Memory B cell (primary cell): Measurements from ENCODE around the gene ZNF48.

ENCODE experiments used
- ATAC-seq: fragments of 150-1000 bp; cut with Tn5 transposase; 2 replicates; pipeline ENCODE4 v1.10.0; 2021; ENCODE audit warnings: low read depth, mild to moderate bottlenecking, moderate library complexity
- DNase-seq, 2 donors: peaks; one replicate each; pipeline ENCODE4 v3.0.0; 2022; ENCODE audit warnings: low spot score in 2 of 2
- H3K27ac Mint-ChIP-seq: one replicate; pipeline ENCODE4 v1.8.0; 2022; ENCODE audit warnings: mild to moderate bottlenecking, moderate library complexity, mixed read lengths
- H3K27me3 Mint-ChIP-seq: one replicate; pipeline ENCODE4 v1.8.0; 2022; ENCODE audit warnings: mixed read lengths
- H3K36me3 Mint-ChIP-seq: one replicate; pipeline ENCODE4 v1.8.0; 2022; ENCODE audit warnings: mild to moderate bottlenecking, mixed read lengths
- H3K4me1 Mint-ChIP-seq: one replicate; pipeline ENCODE4 v1.8.0; 2022; ENCODE audit warnings: mixed read lengths
- H3K4me3 Mint-ChIP-seq: one replicate; pipeline ENCODE4 v1.8.0; 2022; ENCODE audit warnings: mild to moderate bottlenecking, moderate library complexity, mixed read lengths
- H3K9me3 Mint-ChIP-seq: one replicate; pipeline ENCODE4 v1.8.0; 2022; ENCODE audit warnings: mixed read lengths

Gene ZNF48

GRCh38 chr16:30395155-30395991 lies at the start of gene ZNF48:
TSS of gene ZNF48 (plus strand) at chr16:30395420. CDS start at chr16:30395795, 375 bp downstream.
- Mint-ChIP-seq H3K4me1 (peaks cover 16% of the 10 kb centered on the region), H3K27ac (peak within 1 kb of the TSS; percentile 83), H3K9me3 (no peaks in the 10 kb centered on the region), H3K4me3 (peak within 1 kb of the TSS; percentile 81), H3K27me3 (no peaks in the 10 kb centered on the region), H3K36me3 (peaks cover 3% of the 10 kb centered on the region)
- DNase-seq (peak; percentile 61 to 69), ATAC-seq (peak; percentile 93)

GRCh38 chr16:30346286-30346685 lies 48.9 kb upstream of the ZNF48 start:
- H3K36me3 Mint-ChIP-seq = peaks cover 8% of the 10 kb centered on the region
- ATAC-seq (no peak), DNase-seq (no peak)
- H3K9me3 Mint-ChIP-seq = no peaks in the 10 kb centered on the region
- H3K27ac Mint-ChIP-seq = no peak overlapping the region
- H3K4me3 Mint-ChIP-seq = no peak overlapping the region
- H3K4me1 Mint-ChIP-seq = peaks cover 22% of the 10 kb centered on the region
- H3K27me3 Mint-ChIP-seq = no peaks in the 10 kb centered on the region

GRCh38 chr16:30348113-30348512 lies 47.1 kb upstream of the ZNF48 start:
- Mint-ChIP-seq H3K27ac (no peak overlapping the region), H3K36me3 (peaks cover 15% of the 10 kb centered on the region), H3K9me3 (no peaks in the 10 kb centered on the region), H3K4me3 (no peak overlapping the region), H3K27me3 (no peaks in the 10 kb centered on the region), H3K4me1 (peaks cover 27% of the 10 kb centered on the region)
- DNase-seq (no peak), ATAC-seq (no peak)

- ATAC-seq = no peak
- Mint-ChIP-seq H3K4me3 (no peak overlapping the region), H3K36me3 (peaks cover 18% of the 10 kb centered on the region), H3K27me3 (no peaks in the 10 kb centered on the region), H3K27ac (peak overlapping the region; percentile 64), H3K9me3 (no peaks in the 10 kb centered on the region), H3K4me1 (peaks cover 27% of the 10 kb centered on the region)
- DNase-seq = no peak
Measured at GRCh38 chr16:30348929-30349328, 46.3 kb upstream of the ZNF48 start.

GRCh38 chr16:30349675-30350074 lies 45.5 kb upstream of the ZNF48 start:
- DNase-seq (no peak), ATAC-seq (peak; percentile 49)
- H3K9me3 Mint-ChIP-seq = no peaks in the 10 kb centered on the region
- peak overlapping the region; percentile 64 for H3K4me3 Mint-ChIP-seq
- peaks cover 18% of the 10 kb centered on the region for H3K36me3 Mint-ChIP-seq
- H3K27me3 Mint-ChIP-seq = no peaks in the 10 kb centered on the region
- peaks cover 32% of the 10 kb centered on the region for H3K4me1 Mint-ChIP-seq
- H3K27ac Mint-ChIP-seq = peak overlapping the region; percentile 64

- Mint-ChIP-seq H3K4me3 (peak overlapping the region; percentile 6), H3K27ac (peak overlapping the region; percentile 64), H3K4me1 (peaks cover 35% of the 10 kb centered on the region), H3K9me3 (no peaks in the 10 kb centered on the region), H3K36me3 (peaks cover 18% of the 10 kb centered on the region), H3K27me3 (no peaks in the 10 kb centered on the region)
- ATAC-seq (peak; percentile 15), DNase-seq (no peak)
Measured at GRCh38 chr16:30350134-30350871, 44.9 kb upstream of the ZNF48 start.

GRCh38 chr16:30351001-30351441 lies 44.2 kb upstream of the ZNF48 start:
- ATAC-seq = no peak
- Mint-ChIP-seq H3K4me1 (peaks cover 38% of the 10 kb centered on the region), H3K27me3 (no peaks in the 10 kb centered on the region), H3K4me3 (no peak overlapping the region), H3K27ac (peak overlapping the region; percentile 64), H3K36me3 (peaks cover 18% of the 10 kb centered on the region), H3K9me3 (no peaks in the 10 kb centered on the region)
- no peak for DNase-seq

- ATAC-seq = no peak
- no peak for DNase-seq
- Mint-ChIP-seq H3K27me3 (no peaks in the 10 kb centered on the region), H3K9me3 (no peaks in the 10 kb centered on the region), H3K27ac (peak overlapping the region; percentile 64), H3K4me1 (peaks cover 42% of the 10 kb centered on the region), H3K4me3 (no peak overlapping the region), H3K36me3 (peaks cover 18% of the 10 kb centered on the region)
Measured at GRCh38 chr16:30351586-30352419, 43.4 kb upstream of the ZNF48 start.

GRCh38 chr16:30352488-30353401 lies 42.5 kb upstream of the ZNF48 start:
- Mint-ChIP-seq H3K27ac (peak overlapping the region; percentile 64), H3K4me1 (peaks cover 42% of the 10 kb centered on the region), H3K36me3 (peaks cover 21% of the 10 kb centered on the region), H3K9me3 (no peaks in the 10 kb centered on the region), H3K4me3 (no peak overlapping the region), H3K27me3 (no peaks in the 10 kb centered on the region)
- ATAC-seq = no peak
- DNase-seq = no peak

- DNase-seq (no peak), ATAC-seq (no peak)
- Mint-ChIP-seq H3K4me3 (peak overlapping the region; percentile 94), H3K9me3 (no peaks in the 10 kb centered on the region), H3K36me3 (peaks cover 23% of the 10 kb centered on the region), H3K27me3 (no peaks in the 10 kb centered on the region), H3K4me1 (peaks cover 42% of the 10 kb centered on the region), H3K27ac (peak overlapping the region; percentile 95)
Measured at GRCh38 chr16:30353438-30354129, 41.6 kb upstream of the ZNF48 start.

- no peak for DNase-seq
- H3K4me1 Mint-ChIP-seq = peaks cover 35% of the 10 kb centered on the region
- peak; percentile 27 for ATAC-seq
- no peaks in the 10 kb centered on the region for H3K9me3 Mint-ChIP-seq
- H3K4me3 Mint-ChIP-seq = peak overlapping the region; percentile 94
- H3K27me3 Mint-ChIP-seq = no peaks in the 10 kb centered on the region
- H3K36me3 Mint-ChIP-seq = peaks cover 23% of the 10 kb centered on the region
- H3K27ac Mint-ChIP-seq = peak overlapping the region; percentile 95
Measured at GRCh38 chr16:30354423-30355143, 40.6 kb upstream of the ZNF48 start.
